Activated CD8-positive, alpha-beta memory T cell treated with anti-CD3 and anti-CD28 coated beads, Interleukin-2, amount 50 U/mL, for 1 hour (primary cell): ENCODE data around the gene RAB3IL1.
"Not testable (repeated sequence)": the region's sequence is repeated elsewhere in the genome, so short reads cannot be mapped to it uniquely, and the experiment has no call there.

Experiments
- DNase-seq: peaks from one replicate; pipeline ENCODE4 v3.0.0-alpha.2; 2020; ENCODE audit errors: extremely low read depth

RAB3IL1 gene

DNA sequence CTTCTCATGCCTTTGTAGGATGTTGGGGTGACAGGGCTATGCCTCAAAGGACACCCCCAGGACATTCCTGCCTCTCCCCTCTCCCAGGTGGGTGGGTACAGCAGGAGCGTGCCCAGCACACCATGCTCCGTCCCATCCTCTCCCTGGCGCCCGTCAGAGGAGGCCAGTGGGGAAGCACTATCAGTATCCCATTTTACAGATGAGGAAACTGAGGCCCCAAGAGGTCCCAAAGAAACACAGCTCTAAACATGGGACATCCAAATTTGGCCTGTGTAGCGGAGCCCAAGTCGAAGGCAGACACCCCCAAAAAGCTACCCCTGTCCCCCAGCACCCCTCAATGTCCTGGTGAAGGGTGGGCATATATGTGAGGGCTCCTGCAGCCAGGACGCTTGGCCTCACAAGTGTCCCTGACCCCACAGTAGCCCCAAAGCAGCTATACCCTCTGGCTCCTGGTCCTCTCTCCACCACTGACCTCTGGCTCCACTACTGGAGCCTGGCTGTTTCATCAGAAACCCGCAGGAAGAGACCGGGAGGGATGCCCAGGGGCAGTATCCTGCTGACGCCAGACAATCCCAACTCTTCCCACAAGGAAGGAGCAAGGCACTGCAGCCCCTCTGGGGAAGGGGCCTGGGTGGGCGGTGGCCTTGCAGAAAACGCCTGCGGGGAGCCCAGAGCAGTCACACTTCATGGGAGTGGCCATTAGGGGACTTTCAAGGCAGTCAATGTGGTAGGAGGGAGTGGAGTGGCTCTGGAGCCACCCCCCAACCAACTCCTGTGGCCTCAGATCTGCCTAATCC lies 31.4 kb downstream of the RAB3IL1 start:
- DNase-seq = no peak

DNA sequence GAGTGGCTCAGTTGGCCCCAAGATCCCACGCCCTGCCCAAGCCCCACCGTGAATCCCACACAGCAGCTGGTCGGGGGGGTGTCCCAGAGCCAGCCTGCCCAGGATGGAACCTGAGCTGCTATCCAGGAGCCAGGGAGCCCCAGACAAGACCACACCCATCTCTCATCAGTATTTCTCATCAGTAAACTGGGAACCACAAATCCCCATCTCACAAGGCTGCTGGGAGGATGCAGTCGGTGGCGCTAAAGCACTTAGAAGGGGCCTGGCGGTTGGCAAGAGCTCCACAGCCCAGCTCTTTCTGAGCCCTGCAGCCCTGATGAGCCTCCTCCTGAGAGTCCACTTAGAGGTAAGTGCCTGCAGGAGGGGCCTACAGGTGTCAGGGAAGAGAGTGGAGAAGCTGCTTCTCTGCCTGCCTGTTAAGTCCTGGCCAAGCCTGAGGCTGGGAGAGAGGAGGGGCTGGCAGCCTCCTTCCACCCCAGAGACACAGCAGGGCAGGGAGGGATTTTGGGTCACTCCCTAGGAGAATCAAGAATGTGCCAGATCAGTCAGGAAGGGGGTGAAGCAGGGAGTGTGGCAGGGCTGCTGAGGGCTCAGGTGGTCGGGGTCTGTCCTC lies 32.1 kb downstream of the RAB3IL1 start:
- no peak for DNase-seq

DNA sequence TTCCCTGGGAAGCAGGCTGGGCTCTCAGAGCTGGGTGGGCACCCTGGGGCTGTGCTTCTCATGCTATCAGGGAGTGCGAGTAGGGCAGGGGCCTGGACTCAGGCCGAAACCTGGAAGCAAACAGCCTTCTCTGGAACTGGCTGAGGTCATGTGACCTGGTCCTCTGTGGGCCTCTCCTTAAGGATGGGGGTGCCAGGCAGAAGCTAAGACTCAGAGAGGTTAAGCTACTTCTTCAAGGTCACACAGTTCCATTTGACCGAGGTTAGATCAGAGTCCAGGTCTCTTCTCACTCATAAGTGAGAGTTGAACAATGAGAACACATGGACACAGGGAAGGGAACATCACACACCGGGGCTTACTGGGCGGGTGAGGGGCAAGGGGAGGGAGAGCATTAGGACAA lies 33.4 kb downstream of the RAB3IL1 start:
- no peak for DNase-seq

DNA sequence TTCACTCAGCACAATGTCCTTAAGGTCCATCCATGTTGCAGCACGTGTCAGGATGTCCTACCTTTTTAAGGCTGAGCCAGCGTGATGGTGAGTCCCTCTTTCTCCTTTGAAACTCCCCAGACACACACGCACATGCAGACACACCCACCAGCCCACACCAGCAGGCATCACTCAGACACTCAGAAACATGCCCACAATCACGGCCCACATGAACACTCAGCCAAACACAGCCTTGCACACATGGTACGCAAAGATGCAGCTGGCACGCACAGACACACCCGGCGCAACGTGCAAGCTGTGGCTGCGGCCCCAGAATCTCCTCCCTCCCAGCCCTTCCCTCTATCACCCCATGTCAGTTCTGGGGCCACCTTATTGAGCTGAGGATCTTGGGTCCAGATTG lies 34.0 kb downstream of the RAB3IL1 start:
- DNase-seq = no peak

DNA sequence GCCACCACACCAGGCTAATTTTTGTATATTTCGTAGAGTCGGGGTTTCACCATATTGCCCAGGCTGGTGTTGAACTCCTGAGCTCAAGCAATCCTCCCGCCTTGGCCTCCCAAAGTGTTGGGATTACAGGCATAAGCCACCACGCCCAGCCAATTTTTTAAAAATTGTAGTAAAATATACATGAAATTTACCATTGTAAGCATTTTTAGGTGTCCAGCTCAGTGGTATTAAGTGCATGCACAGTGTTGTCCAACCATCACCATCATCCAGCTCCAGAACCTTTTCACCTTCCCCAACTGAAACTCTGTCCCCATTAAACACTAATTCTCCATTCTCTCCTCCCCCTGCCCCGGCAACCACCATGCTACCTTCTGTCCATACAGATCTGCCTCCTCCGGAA lies 34.5 kb downstream of the RAB3IL1 start:
- DNase-seq = no peak

DNA sequence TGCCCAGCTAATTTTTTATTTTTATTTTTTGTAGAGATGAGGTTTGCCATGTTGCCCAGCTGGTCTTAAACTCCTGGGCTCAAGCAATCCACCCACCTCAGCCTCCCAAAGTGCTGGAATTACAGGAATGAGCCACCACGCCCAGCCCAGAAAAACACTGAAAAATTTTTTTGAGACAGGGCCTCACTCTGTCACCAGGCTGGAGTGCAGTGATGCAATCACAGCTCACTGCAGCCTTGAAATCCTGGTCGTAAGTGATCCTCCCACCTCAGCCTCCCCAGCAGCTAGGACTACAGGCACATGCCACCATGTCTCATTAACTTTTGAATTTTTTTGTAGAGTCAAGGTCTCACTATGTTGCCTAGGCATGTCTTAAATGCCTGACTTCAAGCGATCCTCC lies 35.1 kb downstream of the RAB3IL1 start:
- not testable (repeated sequence) for DNase-seq

DNA sequence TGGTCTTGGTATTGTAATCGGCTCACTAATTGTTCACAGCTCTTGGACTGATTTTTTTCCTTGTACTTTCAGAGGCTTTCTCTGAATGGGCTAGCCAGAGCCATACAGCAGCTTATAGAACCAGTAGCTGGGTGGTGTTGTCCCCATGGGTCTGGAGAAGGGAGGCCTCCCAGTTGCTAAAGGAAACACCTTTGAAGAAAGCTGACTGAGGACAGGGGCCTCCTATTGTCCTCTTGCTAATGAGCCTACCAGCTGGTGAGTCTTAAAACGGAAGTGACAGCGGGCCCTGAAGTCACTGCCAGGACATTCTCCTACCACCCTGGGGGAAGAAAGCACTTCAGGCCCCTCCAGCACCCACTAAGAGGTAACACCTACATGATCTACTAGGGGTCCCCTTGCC lies 36.0 kb downstream of the RAB3IL1 start:
- no peak for DNase-seq

DNA sequence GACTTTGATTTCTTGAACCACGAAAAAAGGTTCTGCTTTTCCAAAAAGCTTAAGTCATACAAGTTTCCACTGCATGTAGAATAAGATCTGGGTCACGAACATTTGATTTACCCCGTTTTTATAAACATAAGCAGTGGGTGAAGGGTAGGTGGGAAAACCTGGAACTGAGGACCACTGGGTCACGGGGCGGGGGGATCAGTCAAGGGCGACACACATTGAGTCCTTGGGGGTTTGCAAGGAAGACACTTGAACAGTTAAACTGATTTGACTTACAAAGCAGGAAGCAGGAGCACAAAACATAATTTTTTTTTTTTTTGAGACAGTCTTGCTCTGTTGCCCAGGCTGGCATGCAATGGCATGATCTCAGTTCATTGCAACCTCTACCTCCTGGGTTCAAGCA lies 36.9 kb downstream of the RAB3IL1 start:
- no peak for DNase-seq

DNA sequence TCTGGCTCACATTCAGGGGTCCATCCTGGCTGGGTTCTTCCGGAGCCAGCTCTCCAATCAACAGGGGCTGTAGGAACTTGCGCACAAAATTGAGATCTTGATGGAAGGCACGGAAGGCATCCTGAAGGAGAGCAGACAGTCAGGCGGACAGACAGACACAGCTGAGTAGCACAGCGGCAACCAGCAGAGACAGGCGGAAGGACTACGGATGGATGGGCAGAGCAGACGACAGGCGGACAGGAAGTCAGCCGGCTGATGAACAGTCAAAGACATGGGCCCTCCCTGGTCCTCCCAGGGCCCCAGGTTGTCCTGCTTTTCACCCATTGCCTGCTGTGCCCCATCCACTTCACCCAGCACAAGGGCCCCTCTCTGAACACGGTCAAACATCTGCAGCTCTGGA lies 37.3 kb downstream of the RAB3IL1 start:
- no peak for DNase-seq

DNA sequence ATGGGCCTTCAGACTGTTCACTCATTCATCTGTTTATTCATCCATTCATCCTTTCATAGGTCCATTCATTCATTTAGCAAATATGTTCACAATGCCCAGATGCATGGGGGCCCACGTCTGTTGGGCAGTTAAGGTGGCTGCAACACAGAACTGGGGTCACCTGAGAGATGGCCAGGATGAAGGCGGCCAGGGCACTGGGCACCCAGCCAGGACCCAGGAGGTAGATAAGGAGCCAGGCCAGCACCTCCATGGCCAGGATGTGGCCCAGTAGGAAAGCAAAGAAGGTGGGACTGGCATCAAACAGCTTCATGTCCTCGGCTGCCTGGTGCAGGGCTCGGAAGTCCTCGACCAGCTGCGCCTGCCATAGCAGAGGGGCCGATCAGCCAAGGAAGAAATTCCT lies 38.2 kb downstream of the RAB3IL1 start:
- no peak for DNase-seq

DNA sequence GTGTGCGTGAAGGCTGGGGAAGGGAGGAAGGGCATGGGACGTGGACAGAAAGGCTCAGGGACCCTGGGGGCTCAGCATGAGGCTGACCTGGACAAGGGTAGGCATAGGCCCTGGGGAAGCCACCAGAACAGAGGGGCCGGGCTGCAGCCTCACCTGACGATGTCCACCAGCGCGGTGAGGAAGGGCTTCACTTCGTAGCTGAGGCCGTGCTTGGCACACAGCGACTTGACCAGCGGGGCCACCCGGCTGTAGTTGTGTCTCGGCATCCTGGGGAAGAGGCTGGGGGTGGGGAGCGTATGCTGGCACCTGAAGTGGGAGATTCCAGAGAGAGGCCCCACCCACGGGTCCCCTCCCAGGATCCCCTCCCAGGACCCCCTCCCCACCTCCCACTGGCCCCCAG lies 41.7 kb downstream of the RAB3IL1 start:
- DNase-seq = no peak

DNA sequence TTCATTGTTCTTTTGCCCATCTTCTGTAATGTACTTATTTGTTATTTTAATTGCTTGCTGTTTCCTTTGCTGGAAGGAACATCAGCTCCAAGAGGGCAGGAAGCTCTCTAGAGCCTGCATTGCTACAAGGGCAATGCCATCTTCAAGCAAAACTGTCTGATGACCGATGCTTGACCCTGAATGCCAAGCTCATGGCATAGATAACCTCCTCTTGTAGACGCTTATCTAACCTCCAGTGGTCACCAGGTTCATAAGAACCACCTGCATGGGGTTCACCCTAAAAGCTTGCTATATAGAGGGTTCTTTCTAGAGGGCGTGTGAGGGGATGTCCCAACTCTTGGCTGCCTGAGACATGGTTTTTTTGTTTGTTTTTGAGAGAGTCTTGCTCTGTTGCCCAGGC lies 42.5 kb downstream of the RAB3IL1 start:
- DNase-seq = no peak

DNA sequence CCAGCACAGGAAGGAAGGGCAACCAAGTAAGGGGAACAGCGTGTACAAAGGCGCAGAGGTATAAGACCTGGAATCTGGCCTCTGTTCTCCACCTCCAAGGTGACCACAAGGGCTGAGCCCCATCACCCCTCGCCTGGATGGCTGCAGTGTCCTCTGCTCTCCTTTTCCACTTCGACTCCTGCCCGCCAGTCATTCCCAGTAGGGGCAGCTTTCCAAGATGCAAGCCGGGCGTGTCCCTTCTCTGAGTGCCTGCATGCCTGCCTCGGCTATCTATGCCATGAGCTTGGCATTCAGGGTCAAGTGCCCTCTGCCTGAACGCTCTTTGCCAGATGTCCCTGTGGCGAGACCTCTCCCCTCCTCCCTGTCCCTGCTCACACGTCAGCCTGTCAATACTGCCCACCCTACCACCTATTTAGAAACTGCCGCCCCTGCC lies 43.0 kb downstream of the RAB3IL1 start:
- no peak for DNase-seq

DNA sequence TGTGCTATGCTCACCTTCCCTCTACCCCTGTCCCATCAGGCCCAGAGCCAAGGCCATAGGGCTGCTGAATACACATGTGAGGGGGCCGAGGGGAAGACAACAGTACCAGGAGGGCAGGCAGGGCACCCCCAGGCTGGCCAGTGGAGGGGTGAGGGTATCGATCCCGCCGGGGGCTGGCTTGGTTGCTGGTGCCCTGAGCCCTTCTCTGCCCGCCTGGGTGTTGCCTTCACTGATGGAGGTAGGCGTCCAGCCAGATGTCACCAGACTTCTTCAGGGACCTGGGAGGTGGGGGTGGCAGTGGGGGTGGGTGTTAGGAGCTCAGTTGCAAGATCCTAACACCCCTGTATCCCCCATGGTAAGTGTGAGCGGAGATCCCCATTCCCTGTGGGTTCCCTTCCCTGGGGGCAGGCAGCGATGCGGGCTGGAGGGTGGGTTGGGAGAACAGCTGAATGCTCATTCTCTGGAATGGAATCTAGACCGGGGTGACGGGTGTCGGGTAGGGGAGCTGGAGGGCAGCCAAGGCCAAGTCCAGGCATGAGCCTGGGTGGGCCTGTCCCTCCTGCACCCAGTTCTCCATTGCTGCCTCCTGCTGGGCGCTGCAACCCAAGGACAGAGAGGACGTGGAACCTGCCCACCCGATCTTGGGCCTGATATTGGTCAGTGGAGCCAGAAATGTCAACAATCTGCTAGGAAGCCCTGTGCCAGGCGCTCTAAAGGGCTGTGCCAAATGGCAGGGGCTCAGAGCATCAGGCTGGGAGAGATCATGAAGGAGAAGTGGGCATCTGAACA lies 43.6 kb downstream of the RAB3IL1 start:
- no peak for DNase-seq

DNA sequence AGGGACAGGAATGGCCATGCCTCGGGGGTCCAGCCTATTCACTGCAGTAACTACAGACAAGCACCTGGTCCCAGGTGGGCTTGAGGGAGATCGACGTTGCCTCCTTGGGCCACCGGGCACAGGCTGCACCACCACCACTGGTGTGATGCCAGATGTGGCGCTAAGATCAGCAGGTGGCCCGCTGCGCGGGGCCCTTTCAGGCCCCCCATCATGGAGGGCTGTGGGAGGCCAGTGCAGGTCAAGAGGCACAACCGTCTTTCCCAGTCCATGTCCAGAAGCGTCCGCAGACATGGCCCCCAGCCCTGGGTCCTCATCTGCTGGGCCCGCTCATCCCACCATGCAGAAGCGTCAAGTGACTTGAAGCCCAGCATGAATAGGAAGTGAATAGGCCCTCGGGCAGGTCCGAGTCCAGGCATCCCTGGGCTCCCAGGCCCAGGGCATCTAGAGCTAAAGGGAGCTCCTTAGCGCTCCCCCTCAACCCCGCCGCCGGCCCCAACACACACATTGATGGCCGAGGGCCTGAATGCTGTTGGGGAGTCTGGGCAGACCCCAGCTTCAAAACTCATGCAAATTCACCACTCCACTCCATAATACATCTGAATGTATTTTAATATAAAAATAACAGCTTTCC lies 44.3 kb downstream of the RAB3IL1 start:
- DNase-seq = no peak

DNA sequence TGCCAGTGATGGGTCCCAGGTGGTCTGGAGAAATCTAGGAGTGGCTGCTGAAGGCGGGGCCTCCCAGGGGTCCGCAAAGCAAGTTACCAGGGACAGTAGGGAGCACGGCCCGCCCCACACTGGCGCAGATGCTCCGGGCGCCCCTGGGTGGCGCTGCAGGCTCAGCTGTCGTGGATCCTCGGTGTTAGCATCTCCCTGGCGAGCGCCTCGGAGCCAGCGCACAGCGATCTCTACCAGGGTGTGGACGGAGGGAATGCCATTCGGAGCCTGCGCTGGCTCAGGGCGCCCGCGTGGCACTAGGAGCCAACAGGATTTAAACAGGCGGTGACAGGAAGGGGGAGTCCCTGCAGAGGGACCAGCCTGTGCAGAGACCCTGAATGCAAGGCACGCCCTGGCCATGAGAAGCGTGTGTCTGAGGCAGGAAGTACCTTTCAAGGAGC lies 46.2 kb downstream of the RAB3IL1 start:
- DNase-seq = no peak

DNA sequence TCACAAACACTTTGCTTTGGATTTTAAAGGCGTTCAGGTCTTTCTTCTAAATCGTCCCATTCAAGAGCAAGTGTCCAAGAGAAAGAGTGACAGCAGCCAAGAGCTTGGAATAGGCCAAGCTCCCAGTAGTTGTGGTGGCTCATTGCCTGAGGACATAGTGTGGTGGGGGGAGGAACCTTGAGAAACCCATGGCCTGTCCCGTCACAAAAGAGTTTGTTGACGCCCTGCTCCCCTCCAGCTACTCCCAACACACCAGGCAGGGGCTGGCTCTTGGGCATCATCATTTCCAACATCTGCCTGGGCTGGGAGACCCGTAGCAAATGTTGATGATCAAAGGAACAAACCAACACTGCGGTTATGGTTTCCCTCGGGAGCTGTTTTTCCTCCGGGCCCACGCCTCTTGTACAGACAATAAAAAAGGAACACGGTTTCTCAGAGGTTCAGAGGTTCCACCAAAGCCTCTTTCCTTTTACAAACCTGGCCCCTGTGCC lies 46.8 kb downstream of the RAB3IL1 start:
- DNase-seq = no peak

DNA sequence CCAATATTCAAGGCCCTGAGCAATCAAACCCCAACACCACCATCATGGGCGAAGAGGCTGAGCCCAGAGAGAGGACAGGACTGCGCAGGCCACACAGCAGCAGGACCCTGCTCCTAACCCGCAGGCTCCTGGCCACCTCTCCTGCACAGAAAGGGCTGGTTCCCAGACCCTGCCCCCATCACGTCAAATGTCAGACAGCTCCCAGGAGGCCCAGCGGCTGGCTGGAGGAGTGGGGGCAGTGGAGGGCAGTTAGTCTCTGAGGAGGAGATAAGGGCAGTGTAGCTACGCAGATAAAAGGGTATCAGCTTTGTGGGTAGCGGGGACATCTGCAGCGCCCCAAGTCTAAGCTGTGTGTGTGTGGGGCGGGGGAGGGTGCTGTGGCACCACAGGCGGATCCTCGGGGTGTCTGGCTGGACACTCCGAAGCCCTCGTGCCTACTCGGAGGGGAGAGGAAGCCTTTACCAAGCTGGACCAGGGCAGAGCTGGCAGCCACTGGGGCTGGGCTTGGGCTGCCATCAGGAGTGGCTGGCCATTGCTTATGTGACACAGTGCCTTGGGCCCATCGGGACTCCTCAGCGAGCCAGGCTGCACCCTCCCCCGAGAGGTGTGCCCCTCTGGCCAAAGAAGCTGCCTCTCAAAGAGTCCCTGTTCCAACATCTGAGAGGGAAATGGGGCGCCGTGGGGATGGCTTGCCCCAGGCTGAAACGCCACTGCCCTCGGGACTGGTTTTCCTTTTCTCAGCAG lies 47.5 kb downstream of the RAB3IL1 start:
- DNase-seq = no peak

DNA sequence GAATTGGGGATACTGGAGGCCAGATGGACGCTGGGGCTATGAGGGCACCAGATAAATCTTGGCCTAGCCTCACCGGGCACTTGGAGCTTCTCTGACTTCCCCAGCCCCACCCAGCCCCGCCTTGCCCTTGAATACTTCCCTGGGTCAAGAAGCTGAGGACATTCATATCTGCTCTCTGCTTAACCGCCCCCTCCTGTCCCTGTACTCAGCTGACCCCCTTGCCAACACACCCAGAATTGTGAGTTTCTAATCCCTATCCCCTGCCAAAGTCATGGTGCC lies 48.0 kb downstream of the RAB3IL1 start:
- no peak for DNase-seq

DNA sequence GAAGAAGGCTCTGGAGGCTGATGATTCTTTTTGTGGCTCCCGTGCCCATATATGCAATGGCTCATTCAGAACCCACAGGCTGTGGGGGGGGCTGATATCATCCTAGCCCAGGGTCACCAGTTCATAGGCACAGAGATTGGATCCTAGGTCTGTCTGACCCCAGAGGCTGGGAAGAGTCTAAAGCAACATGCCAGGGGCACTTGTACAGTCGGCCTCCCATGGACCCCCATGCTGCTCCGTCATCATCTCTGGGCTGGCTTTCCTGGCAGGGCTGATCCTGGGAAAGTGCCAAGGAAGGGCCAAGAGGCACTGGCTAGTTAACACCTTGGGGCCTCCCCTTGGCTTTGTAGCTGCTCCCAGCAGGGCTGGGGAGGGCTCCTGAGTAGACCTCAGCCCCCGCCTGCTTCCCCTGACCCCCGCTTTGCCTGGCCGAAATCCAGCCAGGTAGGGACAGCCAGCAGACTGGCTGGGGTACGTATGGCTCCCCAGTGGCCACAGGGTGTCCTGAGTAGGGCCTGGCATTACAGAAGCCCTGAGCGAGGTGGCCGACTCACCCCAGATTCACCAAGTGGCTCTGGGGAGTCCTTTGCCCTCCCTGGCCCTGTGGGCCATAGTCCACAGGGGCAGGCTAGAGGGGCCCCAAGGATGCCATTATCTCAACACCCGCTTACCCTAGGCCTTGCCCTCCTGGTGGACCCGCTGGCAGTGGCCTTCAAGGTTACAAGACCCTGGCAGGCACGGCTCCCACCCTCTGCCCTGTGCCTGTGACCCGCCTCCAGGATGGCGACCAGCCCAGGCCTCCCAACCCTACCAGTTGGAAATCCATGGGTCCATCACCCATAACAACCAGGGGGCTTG lies 48.6 kb downstream of the RAB3IL1 start:
- no peak for DNase-seq

DNA sequence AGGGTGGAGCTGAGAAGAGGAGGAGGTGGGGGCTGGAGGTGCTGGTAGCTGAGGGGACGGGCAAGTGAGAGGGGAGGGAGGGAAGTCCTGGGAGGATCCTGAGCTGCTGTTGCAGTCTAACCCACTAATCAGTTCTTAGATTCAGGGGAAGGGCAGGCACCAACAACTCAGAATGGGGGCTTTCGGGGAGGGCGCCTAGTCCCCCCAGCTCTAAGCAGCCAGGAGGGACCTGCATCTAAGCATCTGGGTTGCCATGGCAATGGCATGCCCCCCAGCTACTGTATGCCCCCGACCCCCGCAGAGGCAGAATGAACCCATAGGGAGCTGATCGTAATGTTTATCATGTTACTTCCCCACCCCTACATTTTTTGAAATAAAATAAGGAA lies 50.4 kb downstream of the RAB3IL1 start:
- DNase-seq = no peak
